Erythroblast (primary cell): Measurements from ENCODE around the gene MCF2L2.

Experiments
- GATA1 ChIP-seq: IDR thresholded peaks from 2 replicates; pipeline ENCODE4 v1.6.1; 2011; ENCODE audit warnings: low read depth, mild to moderate bottlenecking, control low read depth, low read length, moderate library complexity
- POLR2A ChIP-seq: IDR thresholded peaks from 2 replicates; pipeline ENCODE4 v1.6.1; 2011; ENCODE audit warnings: mild to moderate bottlenecking, low read length

DNA sequence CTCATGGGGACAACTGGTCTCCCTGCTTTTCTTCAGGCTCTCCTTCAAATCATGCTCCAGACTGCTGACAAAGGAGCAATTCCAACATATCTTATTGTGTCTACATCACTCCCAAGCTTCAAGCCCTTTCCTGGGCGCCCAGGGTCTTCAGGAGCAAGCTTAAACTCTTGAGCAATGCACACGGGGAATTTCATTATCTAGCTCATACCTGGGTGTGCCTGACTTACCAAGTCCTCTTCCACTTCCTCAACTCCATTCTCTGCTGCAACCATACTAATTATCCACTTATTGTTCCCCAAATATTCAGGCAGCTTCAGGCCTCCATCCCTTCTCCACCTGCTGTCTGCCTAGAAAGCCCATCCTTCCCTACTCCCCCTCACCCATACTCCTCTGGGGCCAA is 124.7 kb downstream of the MCF2L2 start:
- no peak for TF ChIP-seq POLR2A
- TF ChIP-seq GATA1 = no peak
